Fibroblast of mammary gland (primary cell): ENCODE data around the gene PDCD4.

ENCODE experiments used
- DNase-seq: peaks from one replicate; pipeline ENCODE4 v3.0.0-alpha.2; 2010; ENCODE audit warnings: low read depth
- H3K4me3 ChIP-seq: 2 replicates; pipeline ENCODE4 v1.5.1; 2011; ENCODE audit warnings: low read depth, mild to moderate bottlenecking, low read length, moderate library complexity; ENCODE audit not compliant: control insufficient read depth
- TF ChIP-seq, protein P1 (sequence below): conservative IDR thresholded peaks from 2 replicates; pipeline ENCODE4 v1.5.1; 2011; ENCODE audit warnings: low read depth, low read length, inconsistent platforms; ENCODE audit not compliant: control insufficient read depth, insufficient read depth

The PDCD4 gene

GRCh38 chr10:110845756-110846620, 25.7 kb upstream of the PDCD4 start:
- H3K4me3 ChIP-seq: no peak overlapping the region
- DNase-seq: no peak
- TF ChIP-seq, protein P1, sequence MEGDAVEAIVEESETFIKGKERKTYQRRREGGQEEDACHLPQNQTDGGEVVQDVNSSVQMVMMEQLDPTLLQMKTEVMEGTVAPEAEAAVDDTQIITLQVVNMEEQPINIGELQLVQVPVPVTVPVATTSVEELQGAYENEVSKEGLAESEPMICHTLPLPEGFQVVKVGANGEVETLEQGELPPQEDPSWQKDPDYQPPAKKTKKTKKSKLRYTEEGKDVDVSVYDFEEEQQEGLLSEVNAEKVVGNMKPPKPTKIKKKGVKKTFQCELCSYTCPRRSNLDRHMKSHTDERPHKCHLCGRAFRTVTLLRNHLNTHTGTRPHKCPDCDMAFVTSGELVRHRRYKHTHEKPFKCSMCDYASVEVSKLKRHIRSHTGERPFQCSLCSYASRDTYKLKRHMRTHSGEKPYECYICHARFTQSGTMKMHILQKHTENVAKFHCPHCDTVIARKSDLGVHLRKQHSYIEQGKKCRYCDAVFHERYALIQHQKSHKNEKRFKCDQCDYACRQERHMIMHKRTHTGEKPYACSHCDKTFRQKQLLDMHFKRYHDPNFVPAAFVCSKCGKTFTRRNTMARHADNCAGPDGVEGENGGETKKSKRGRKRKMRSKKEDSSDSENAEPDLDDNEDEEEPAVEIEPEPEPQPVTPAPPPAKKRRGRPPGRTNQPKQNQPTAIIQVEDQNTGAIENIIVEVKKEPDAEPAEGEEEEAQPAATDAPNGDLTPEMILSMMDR: no peak

- peak; percentile 12 for DNase-seq
- H3K4me3 ChIP-seq: no peak overlapping the region
- TF ChIP-seq, protein P1: no peak
Observed at GRCh38 chr10:110847374-110847773, 24.4 kb upstream of the PDCD4 start.

DNA sequence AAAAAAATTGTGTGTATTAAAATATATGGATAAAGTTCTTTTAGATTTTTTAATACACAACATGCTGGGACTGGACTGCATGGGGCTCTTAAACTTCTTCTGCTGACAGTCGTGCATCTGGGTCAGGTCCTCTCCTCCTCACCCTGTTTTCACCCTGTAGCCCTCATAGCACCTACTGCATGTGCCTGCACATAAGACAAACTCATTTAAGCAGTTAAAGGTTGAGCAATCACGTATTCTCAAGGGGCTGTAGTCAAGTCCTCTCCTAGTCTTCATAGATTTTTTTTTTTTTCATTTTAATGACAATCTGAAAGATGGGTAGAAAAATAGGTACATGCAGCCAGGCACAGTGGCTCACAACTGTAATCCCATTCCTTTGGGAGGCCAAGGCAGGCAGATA, 23.6 kb upstream of the PDCD4 start:
- H3K4me3 ChIP-seq: no peak overlapping the region
- DNase-seq: peak; percentile 16
- TF ChIP-seq, protein P1: no peak

DNA sequence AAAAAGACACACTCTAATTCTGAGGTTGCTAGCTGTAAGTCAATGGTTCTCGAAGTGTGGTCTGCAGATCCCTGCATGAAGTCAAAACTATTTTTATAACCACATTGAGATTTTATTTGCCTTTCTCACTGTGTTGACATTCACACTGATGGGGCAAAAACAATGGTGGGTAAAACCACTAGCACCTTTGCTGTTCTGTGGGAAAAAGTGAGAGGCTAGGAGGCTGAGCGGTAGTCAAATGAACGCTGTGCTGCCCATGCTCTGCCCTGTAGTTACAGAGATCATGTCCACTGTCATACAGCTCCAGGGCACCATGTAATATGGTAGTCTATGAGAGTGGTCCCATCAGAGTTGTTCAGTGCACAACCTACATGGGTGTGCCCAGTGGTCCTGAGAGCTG, 21.6 kb upstream of the PDCD4 start:
- no peak overlapping the region for H3K4me3 ChIP-seq
- TF ChIP-seq, protein P1: no peak
- no peak for DNase-seq

GRCh38 chr10:110851020-110851612, 20.6 kb upstream of the PDCD4 start:
- no peak overlapping the region for H3K4me3 ChIP-seq
- peak; percentile 73 for DNase-seq
- TF ChIP-seq, protein P1: no peak

DNA sequence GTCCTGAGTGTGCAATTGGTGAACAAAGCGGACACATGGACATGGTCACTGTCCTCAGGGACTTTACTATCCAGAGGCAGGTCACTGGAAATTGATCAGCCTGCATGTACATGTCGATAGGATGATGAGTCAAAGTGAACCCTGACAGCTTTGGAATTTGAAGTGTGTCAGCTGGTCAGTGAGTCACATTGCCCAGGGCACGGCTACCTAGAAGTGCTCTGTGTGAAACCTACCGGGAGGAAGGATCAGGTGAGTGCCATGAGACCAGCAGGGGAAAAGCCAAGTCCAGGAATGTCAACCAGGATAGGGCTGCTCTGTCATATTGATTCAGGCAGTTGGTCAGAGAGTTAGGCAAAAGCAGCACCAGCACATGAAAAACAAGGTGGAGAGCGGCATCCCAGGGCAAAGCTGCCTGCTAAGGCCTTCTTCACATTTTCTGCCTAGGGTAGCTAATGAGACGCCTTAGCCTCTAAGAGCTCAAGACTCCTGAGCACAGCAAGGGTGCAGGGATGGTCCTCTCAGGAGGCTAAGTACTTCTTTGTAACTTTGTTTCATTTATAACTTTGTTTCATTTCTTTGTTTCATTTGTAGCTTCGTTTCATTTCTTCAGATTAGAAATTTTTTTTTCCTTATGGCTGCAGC, 19.4 kb upstream of the PDCD4 start:
- DNase-seq: peak; percentile 33
- H3K4me3 ChIP-seq: no peak overlapping the region
- TF ChIP-seq, protein P1: no peak
